Heart right ventricle (tissue), 16 donors: ENCODE data around the gene OGDHL. TPM values are rescaled to one million over a fixed set of nuclear protein-coding genes. Genes with fewer than 3 reads are reported as not detected.
"Not testable (repeated sequence)": the region's sequence is repeated elsewhere in the genome, so short reads cannot be mapped to it uniquely, and the experiment has no call there.

Source experiments
- ATAC-seq, 8 donors: fragments of 200-7000 bp; cut with Tn5 transposase; one replicate each; pipeline ENCODE4 v1.9.1; 2020; ENCODE audit warnings: mild to moderate bottlenecking in 8 of 8, moderate library complexity in 8 of 8, moderate number of reproducible peaks in 1 of 8
- DNase-seq, 2 donors: peaks; one replicate each; pipeline ENCODE4 v3.0.0-alpha.2; 2020
- H3K27ac ChIP-seq, 10 donors: fragments of 200-600 bp; sonication (generic) in 2 of 10; one replicate each; pipeline versions ENCODE4 v1.5.0 to v1.8.0; 2020 to 2022; ENCODE audit warnings: mild to moderate bottlenecking in 3 of 10
- H3K27me3 ChIP-seq, 7 donors: fragments of 200-600 bp; one replicate each; pipeline ENCODE4 v1.8.0; 2021 to 2022; ENCODE audit warnings: mild to moderate bottlenecking in 2 of 7
- H3K36me3 ChIP-seq, 9 donors: fragments of 200-600 bp; sonication (generic) in 1 of 9; one replicate each; pipeline versions ENCODE4 v1.5.0 to v1.8.0; 2020 to 2022; ENCODE audit warnings: mild to moderate bottlenecking in 2 of 9
- H3K4me1 ChIP-seq, 9 donors: fragments of 200-600 bp; sonication (generic) in 1 of 9; one replicate each; pipeline versions ENCODE4 v1.5.0 to v1.8.0; 2020 to 2022; ENCODE audit warnings: mild to moderate bottlenecking in 4 of 9
- H3K4me3 ChIP-seq, 10 donors: fragments of 200-600 bp; sonication (generic) in 2 of 10; one replicate each; pipeline versions ENCODE4 v1.5.0 to v1.8.0; 2020 to 2022; ENCODE audit warnings: mild to moderate bottlenecking in 7 of 10, moderate library complexity in 2 of 10
- H3K9me3 ChIP-seq, 11 donors: fragments of 200-600 bp in 10 of 11; sonication (generic) in 2 of 11; one replicate each; pipeline versions ENCODE4 v1.5.0 to v1.8.0; 2013 to 2022; ENCODE audit warnings: mild to moderate bottlenecking in 2 of 11, control low read depth in 1 of 11, moderate library complexity in 1 of 11
- WGBS, 2 donors: extraction: QIAGEN DNeasy Blood & Tissue Kit; methylation state at CpG; one replicate each; pipeline ENCODE4 v1.1.7; 2013; ENCODE audit warnings: inconsistent platforms in 1 of 2; 5-methylcytosine and 5-hydroxymethylcytosine counted together
- intact Hi-C, 10 donors: fragments of 100-400 bp; cut with DNase I; formaldehyde crosslinking; loops; one replicate each; pipeline versions ENCODE4 v1.11.1 to v1.14.2; 2022
- polyA plus RNA-seq, 2 donors: library from polyadenylated mRNA; stranded (reverse); fragments of 200-250 nt; gene quantifications; one replicate each; pipeline ENCODE4 v1.2.3, GENCODE V29; 2013
- total RNA-seq, 10 donors: library from RNA; stranded (reverse); fragmentation: NEBNext Ultra II Directional in 3 of 10; extraction: Animal tissue kit (Norgen Biotek cat#: 25700) in 3 of 10; gene quantifications; one replicate each; pipeline versions ENCODE4 v1.2.1 to v1.2.4, GENCODE V29; 2021 to 2023
- TF ChIP-seq, protein P1 (sequence below), 9 donors: fragments of 200-600 bp; sonication (generic) in 2 of 9; IDR thresholded peaks; one replicate each; pipeline versions ENCODE4 v1.5.0 to v1.8.0; 2021 to 2022; ENCODE audit warnings: antibody characterized with exemption in 9 of 9, mild to moderate bottlenecking in 5 of 9, moderate library complexity in 1 of 9
- donor health status: Arrhythmogenic right ventricular cardiomyopathy.
- donor health status: ischemic (EF 13 %, LVEDD 7.1; RV severe dilation, severe dysfunction).
- donor health status: healthy with polysubstance abuse.
- donor health status: DM: no; HTN: yes; CAD: no.
- donor health status: DM: no; HTN: no; CAD: no.
- donor health status: ischemic (EF 25% LVEDD 6.9; RV normal size, moderate dysfunction).
- donor health status: ischemic (EF 25% LVEDD 5.7; RV mildly dilated, moderate dysfunction).
- donor health status: healthy.
- donor health status: DM: yes; HTN: yes; CAD: no.
- donor health status: Ischemic cardiomyopathy.
- donor health status: ischemic (EF 35%, LVEDD 5.7; RV mildly dilated, moderate dysfunction).
- donor health status: nonischemic (EF 11% LVEDD 7.7; RV severe dilation, severe dysfunction).
- donor health status: DM: yes; HTN: yes; CAD: no.
- donor health status: PGD.
- donor health status: ischemic (EF 29% LVEDD 5.4; RV normal size, mild dysfunction).
- donor health status: nonischemic (EF 23%, LVEDD 6.1; RV moderate dilation, normal function).

The OGDHL gene
- total and polyA plus RNA-seq, 12 donors: 0.07 to 11.4 (median 2.4) TPM

DNA sequence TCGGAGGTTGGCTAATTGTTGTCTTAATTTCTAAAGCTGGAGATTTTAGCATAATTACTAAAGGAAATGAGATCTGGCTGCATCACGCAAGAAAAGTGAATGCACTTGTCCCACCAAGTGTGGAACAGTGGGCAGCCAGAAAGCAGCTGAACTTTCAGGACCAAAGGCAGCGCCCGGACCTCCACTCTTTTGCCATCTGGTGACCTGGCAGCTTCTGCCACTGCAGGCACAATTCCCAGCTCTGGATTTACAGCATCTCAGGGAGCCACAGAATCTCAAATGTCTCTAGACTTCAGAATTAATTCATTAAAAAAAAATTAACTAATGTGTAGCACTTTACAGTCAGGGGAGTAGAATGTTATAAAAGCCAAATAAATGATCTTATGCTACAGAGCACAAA, 14.7 kb upstream of the OGDHL start:
- H3K4me1 ChIP-seq: no peaks in the 10 kb centered on the region
- ATAC-seq (no peak), DNase-seq (no peak)
- no peaks in the 10 kb centered on the region for H3K36me3 ChIP-seq
- no peak overlapping the region for H3K27ac ChIP-seq
- peaks cover 0 to 4% (median 0%) of the 10 kb centered on the region in 11 donors for H3K9me3 ChIP-seq
- intact Hi-C loops: no loop called here
- TF ChIP-seq, protein P1, sequence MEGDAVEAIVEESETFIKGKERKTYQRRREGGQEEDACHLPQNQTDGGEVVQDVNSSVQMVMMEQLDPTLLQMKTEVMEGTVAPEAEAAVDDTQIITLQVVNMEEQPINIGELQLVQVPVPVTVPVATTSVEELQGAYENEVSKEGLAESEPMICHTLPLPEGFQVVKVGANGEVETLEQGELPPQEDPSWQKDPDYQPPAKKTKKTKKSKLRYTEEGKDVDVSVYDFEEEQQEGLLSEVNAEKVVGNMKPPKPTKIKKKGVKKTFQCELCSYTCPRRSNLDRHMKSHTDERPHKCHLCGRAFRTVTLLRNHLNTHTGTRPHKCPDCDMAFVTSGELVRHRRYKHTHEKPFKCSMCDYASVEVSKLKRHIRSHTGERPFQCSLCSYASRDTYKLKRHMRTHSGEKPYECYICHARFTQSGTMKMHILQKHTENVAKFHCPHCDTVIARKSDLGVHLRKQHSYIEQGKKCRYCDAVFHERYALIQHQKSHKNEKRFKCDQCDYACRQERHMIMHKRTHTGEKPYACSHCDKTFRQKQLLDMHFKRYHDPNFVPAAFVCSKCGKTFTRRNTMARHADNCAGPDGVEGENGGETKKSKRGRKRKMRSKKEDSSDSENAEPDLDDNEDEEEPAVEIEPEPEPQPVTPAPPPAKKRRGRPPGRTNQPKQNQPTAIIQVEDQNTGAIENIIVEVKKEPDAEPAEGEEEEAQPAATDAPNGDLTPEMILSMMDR (IDR thresholded peaks at IDR 0.05): no peak
- peaks cover 0 to 51% (median 21%) of the 10 kb centered on the region in 7 donors for H3K27me3 ChIP-seq
- 79 to 87% methylated on average over 4 of the region's 4 CpGs for WGBS, 2 donors
- no peak overlapping the region for H3K4me3 ChIP-seq

DNA sequence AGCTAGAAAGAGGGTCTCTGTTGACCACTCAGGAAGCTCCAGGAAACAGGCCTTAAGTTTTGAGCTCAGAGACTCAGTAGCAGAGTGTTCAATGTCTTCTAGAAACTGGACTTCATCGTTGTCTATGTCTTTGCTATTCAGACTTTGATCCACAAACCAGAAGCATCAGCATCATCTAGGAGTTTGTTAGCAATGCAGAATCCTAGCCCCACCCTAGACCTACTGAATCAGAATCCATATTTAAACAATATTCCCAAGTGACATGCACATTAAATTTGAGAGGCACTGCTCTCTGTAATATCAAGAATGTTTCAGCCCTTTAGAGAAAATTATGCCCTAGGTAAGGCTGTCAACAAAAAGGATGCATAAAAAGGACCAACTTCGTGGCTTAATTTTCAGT, 12.9 kb upstream of the OGDHL start:
- TF ChIP-seq, protein P1 (IDR thresholded peaks at IDR 0.05): no peak
- peaks cover 0 to 4% (median 0%) of the 10 kb centered on the region in 11 donors for H3K9me3 ChIP-seq
- no peaks in the 10 kb centered on the region for H3K4me1 ChIP-seq
- intact Hi-C loops: no loop called here
- no peaks in the 10 kb centered on the region for H3K36me3 ChIP-seq
- no peak overlapping the region for H3K27ac ChIP-seq
- ATAC-seq (no peak), DNase-seq (no peak)
- no peak overlapping the region for H3K4me3 ChIP-seq
- peaks cover 0 to 64% (median 33%) of the 10 kb centered on the region in 7 donors for H3K27me3 ChIP-seq
- WGBS, 2 donors: 66 to 69% methylated on average over 2 of the region's 2 CpGs

DNA sequence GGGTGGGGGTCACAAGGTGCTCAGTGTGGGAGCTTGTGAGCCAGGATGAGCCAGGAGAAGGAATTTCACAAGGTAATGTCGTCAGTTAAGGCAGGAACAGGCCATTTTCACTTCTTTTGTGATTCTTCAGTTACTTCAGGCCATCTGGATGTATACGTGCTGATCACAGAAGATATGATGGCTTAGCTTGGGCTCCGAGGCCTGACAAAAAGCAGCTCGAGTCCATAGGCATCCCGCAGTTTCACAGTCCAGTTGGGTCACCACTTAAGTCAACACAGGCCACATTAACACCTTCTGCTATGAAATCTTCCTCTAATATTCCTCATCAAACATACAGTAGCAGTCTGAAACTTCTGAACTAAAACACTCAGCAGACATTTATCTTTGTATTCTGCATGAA, 10.8 kb upstream of the OGDHL start:
- H3K36me3 ChIP-seq, H3K27ac ChIP-seq, intact Hi-C loops, DNase-seq, ATAC-seq, H3K9me3 ChIP-seq, H3K4me3 ChIP-seq, H3K4me1 ChIP-seq: not testable (repeated sequence)
- 33 to 40% methylated on average over 5 of the region's 5 CpGs for WGBS, 2 donors
- peaks cover 17 to 71% (median 45%) of the 10 kb centered on the region in 7 donors for H3K27me3 ChIP-seq

DNA sequence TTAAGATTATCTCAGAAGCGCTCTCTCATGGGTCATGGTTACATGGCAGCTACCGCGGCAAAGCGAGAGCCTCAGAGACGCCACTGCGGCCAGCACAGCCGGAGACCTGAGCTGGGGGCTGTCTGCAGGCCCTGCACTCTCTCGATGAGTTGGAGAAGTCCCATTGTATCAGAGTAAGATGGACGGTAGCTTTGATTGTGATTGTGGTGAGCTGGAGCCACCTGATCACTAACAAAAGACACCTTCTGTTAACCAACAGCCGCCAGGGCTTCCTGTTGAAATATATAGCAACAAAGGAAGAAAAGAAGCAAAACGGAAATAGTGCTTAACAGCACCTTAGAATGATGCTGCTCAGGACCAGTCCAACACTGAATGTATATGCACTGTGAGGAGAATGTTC, 8.9 kb upstream of the OGDHL start:
- ATAC-seq, intact Hi-C loops, H3K4me3 ChIP-seq, H3K4me1 ChIP-seq, H3K27ac ChIP-seq, DNase-seq, H3K36me3 ChIP-seq: not testable (repeated sequence)
- H3K27me3 ChIP-seq: peaks cover 20 to 88% (median 56%) of the 10 kb centered on the region in 7 donors
- WGBS, 2 donors: 36 to 37% methylated on average over 11 of the region's 11 CpGs
- H3K9me3 ChIP-seq: peaks cover 0 to 11% (median 5%) of the 10 kb centered on the region in 11 donors

DNA sequence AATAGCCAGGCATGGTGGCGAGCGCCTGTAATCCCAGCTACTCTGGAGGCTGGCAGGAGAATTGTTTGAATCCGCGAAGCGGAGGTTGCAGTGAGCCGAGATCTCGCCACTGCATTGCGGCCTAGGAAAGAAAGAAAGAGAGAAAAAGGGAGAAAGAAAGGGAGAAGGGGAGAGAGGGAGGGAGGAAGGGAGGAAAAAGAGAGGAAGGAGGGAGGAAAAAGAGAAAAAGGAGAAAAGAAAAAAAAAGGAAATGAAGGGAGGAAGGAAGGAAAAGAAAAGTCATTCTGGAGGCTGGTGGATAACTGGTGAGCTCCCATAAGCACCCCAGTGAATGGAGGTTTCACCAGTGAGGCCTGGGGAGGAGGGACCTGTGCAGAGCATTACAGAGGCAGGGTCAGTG, 7.6 kb upstream of the OGDHL start:
- H3K4me1 ChIP-seq: peaks cover 0 to 5% (median 0%) of the 10 kb centered on the region in 9 donors
- TF ChIP-seq, protein P1 (IDR thresholded peaks at IDR 0.05): no peak
- no peak for DNase-seq
- intact Hi-C loops: no loop called here
- peaks cover 20 to 90% (median 70%) of the 10 kb centered on the region in 7 donors for H3K27me3 ChIP-seq
- peaks cover 0 to 12% (median 5%) of the 10 kb centered on the region in 11 donors for H3K9me3 ChIP-seq
- no peak for ATAC-seq
- H3K27ac ChIP-seq: no peak overlapping the region
- H3K36me3 ChIP-seq: no peaks in the 10 kb centered on the region
- 95 to 97% methylated on average over 8 of the region's 8 CpGs for WGBS, 2 donors
- no peak overlapping the region for H3K4me3 ChIP-seq
